Activated naive CD8-positive, alpha-beta T cell treated with anti-CD3 and anti-CD28 coated beads for 36 hours (primary cell): ENCODE measurements around the gene MFNG. TPM values are rescaled to one million over a fixed set of nuclear protein-coding genes. Genes with fewer than 3 reads are reported as not detected.

Experiments used
- DNase-seq: peaks from one replicate; pipeline ENCODE4 v3.0.0; 2021
- H3K27ac Mint-ChIP-seq: one replicate; pipeline ENCODE4 v1.8.0; 2022; ENCODE audit warnings: mild to moderate bottlenecking, moderate library complexity, mixed read lengths
- H3K27me3 Mint-ChIP-seq: one replicate; pipeline ENCODE4 v1.8.0; 2022; ENCODE audit warnings: mild to moderate bottlenecking, mixed read lengths
- H3K36me3 Mint-ChIP-seq: one replicate; pipeline ENCODE4 v1.8.0; 2021; ENCODE audit warnings: mild to moderate bottlenecking, mixed read lengths
- H3K4me1 Mint-ChIP-seq: one replicate; pipeline ENCODE4 v1.8.0; 2021; ENCODE audit warnings: mixed read lengths
- H3K4me3 Mint-ChIP-seq: one replicate; pipeline ENCODE4 v1.8.0; 2022; ENCODE audit warnings: mild to moderate bottlenecking, moderate library complexity, mixed read lengths
- H3K9me3 Mint-ChIP-seq: one replicate; pipeline ENCODE4 v1.8.0; 2022; ENCODE audit warnings: mixed read lengths
- total RNA-seq, 2 experiments: library from RNA; stranded (reverse); gene quantifications; one replicate each; pipeline ENCODE4 v1.2.3, GENCODE V29; 2021

The MFNG gene
- total RNA-seq, 2 experiments from 2014 or later = 193 to 204 TPM

DNA sequence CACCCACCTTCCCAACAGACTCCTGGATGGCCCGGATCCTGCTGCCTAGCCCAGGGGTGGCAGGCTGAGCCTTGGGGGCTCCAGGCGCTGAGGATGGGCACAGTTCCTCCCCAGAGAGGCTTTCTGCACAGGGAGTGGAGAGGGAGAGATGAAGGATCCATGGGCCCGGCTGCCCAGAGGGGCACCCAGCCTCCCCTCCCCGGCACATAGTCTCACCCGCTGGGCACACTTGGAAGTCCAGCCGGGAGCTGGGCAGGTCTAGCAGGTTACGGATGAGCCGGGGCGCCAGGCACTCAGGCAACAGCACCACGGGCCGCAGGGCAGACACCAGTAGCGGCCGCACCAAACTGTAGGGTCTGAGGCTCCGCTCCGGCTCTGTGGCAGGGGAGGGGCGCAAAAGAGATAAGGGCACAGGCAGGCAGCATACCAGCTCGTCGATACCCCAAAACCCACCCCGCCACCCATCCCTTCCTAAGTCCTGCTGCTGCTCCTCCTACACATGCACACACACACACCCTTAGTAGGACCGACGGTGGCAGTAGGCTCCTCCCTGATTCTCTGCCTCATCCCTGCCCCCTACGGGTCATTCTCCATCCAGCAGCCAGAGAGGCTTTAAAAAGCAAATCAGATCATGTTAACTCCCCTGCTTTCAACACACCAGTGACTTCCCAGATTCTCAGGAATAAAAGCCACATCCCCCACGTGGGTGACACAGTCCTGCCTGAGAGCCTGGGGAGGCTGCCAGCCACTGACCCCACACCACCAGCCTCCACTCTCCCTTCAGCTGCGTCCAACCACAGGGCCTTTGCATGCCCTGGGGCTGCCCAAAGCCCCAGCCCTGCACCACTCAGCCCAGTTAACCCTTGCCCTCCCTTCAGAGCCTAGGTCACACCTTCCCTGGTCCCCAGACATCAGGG, 6.5 kb upstream of the MFNG start:
- H3K36me3 Mint-ChIP-seq = no peaks in the 10 kb centered on the region
- no peak overlapping the region for H3K27ac Mint-ChIP-seq
- H3K4me3 Mint-ChIP-seq = no peak overlapping the region
- H3K4me1 Mint-ChIP-seq = peaks cover 27% of the 10 kb centered on the region
- H3K9me3 Mint-ChIP-seq = no peaks in the 10 kb centered on the region
- DNase-seq = peak; percentile 39
- no peaks in the 10 kb centered on the region for H3K27me3 Mint-ChIP-seq

DNA sequence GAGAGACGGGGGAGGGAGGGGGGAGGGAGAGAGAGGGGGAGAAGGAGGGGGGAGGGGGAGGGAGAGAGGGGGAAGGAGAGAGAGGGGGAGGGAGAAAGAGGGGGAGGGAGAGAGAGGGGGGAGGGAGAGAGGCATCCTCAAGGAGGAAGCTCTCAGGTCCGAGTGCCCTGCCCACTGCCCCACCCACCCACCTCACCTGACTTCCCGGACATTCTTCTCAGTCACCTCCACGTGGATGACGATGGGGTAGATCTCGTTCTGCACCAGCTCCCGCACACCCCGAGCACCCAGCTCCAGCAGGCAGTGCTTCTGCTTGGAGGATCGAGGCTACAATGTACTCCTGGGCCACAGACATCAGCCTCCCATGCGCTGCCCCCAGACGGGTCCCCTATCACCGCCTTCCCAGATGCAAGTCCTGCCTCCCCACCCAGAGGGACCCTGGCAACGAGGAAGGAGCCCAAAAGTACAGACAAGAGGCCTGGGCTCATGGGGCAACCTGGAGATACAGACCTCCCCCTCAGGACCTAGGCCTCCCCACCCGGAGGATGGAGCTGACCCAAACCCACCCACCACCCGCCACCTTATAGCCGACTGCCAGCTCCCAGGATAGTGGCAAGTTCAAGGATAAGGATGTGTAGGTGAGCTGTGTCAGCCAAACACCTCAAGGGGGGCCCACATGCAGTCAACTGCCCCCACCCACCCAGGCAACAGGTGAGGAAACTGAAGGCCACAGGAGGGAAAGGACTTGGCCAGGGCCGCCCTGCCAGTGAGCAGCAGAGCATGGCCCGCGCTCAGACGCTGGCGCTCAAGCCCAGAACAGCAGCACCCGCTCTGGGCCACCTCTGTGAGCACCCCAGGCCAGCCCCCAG, 5.6 kb upstream of the MFNG start:
- no peaks in the 10 kb centered on the region for H3K27me3 Mint-ChIP-seq
- H3K9me3 Mint-ChIP-seq = no peaks in the 10 kb centered on the region
- H3K27ac Mint-ChIP-seq = no peak overlapping the region
- no peaks in the 10 kb centered on the region for H3K36me3 Mint-ChIP-seq
- no peak overlapping the region for H3K4me3 Mint-ChIP-seq
- no peak for DNase-seq
- H3K4me1 Mint-ChIP-seq = peaks cover 36% of the 10 kb centered on the region

DNA sequence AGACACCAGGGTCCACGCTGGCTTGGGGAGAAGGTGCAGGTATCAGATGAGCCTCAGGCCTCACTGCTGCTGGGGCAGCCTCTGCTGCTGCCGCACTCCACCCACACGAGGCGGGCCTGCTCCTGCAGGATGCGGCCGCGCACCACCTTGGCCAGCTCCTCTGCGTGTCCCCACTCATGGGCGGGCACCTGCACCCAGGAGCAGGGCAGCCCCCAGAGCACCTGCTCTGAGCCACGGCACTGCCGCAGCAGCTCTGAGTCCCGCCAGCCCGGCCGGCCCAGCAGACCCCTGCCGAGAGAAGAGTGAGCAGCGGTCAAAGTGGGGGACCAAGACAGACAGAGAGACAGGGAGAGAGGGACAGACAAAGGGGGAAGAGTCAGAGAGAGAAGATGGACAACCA, 4.9 kb upstream of the MFNG start:
- H3K27me3 Mint-ChIP-seq = no peaks in the 10 kb centered on the region
- H3K4me1 Mint-ChIP-seq = peaks cover 41% of the 10 kb centered on the region
- peak overlapping the region; percentile 21 for H3K27ac Mint-ChIP-seq

DNA sequence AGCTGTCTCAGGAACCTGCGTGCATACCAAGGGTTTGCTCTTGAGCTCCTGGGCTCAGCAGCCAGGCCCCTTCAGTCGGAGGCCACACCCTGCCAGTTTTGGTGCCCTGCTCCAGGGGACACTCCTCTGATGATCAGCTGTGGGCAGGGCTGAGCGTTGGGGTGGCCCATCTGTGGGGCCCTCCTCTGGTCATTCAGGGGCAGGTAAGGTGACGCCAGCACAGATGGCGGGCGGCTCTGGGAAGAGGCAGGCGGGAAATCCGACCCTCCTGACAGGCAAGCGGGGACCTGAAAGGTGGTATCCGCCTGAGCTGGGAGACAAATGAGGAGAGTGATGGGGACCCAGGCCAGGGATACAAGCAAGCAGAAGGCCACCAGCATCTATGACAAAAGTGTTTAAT, 3.8 kb upstream of the MFNG start:
- Mint-ChIP-seq H3K36me3 (peaks cover 3% of the 10 kb centered on the region), H3K4me1 (peaks cover 41% of the 10 kb centered on the region), H3K27me3 (no peaks in the 10 kb centered on the region), H3K27ac (no peak overlapping the region), H3K4me3 (no peak overlapping the region), H3K9me3 (no peaks in the 10 kb centered on the region)
- no peak for DNase-seq

More for the DNA sequence above, 4.9 kb upstream of the MFNG start:
- Mint-ChIP-seq H3K9me3 (no peaks in the 10 kb centered on the region), H3K4me3 (no peak overlapping the region), H3K36me3 (peaks cover 1% of the 10 kb centered on the region)
- DNase-seq = no peak

DNA sequence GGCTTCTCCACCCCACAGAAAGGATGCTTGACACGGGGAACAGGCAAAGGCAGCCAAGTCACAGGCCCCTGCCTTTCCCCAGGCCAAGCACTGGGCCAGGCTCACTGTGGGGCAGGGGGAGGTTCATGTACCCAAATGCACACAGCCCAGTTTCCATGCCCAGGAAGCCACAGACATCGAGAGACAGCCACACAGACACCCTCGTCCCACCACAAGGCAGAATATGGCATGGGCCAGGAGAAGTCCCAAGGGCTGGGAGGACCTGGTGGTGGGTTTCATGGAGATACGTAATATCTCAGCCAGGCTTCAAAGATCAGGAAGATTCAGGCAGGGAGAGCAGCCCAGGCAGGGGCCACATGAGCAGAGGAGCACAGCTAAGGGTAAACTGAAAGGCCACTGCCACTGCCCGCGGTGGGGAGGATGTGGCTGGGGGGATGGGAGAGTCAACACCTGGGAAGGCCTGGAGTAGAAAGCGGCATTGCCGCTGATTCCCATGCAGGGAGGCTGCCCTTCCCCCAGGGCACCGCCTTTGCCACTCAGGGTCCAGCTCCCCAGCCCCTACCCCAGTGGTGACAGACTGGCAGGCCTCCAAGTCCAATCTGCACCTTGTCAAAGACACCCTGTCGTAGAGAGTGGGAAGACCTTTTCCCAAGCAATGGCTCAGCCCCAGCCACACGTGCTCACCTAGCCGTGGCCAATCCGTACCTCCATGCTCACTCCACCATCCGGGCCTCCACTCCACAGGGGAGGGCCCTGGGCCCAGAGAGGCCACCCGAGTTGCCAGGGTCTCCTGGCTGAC, 2.4 kb upstream of the MFNG start:
- DNase-seq = no peak

DNA sequence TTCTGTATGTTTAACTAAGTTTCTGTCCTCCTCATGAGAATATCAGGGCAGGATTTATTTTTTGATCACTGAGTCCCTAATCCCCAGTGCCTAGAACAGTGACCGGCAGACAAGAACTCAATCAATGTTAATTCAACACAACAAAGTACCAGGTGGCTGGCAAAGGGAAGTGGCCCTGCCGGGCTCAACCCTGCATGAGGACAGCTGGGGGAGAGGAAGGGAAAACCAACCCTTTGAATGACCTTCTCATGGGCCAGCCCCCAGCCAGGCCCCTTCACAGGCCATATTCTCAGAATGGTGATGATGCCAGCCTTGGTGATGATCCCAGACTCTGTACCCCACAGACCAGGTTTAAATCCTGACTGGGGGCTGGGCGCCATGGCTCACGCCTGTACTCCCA, 1.4 kb upstream of the MFNG start:
- Mint-ChIP-seq H3K4me1 (peaks cover 43% of the 10 kb centered on the region), H3K36me3 (peaks cover 25% of the 10 kb centered on the region), H3K9me3 (no peaks in the 10 kb centered on the region), H3K4me3 (peak overlapping the region; percentile 89), H3K27me3 (no peaks in the 10 kb centered on the region), H3K27ac (peak overlapping the region; percentile 98)
- no peak for DNase-seq

More for the DNA sequence above, 2.4 kb upstream of the MFNG start:
- H3K4me1 Mint-ChIP-seq = peaks cover 41% of the 10 kb centered on the region
- H3K4me3 Mint-ChIP-seq = no peak overlapping the region
- H3K27ac Mint-ChIP-seq = peak overlapping the region; percentile 59
- H3K9me3 Mint-ChIP-seq = no peaks in the 10 kb centered on the region
- no peaks in the 10 kb centered on the region for H3K27me3 Mint-ChIP-seq
- peaks cover 15% of the 10 kb centered on the region for H3K36me3 Mint-ChIP-seq

DNA sequence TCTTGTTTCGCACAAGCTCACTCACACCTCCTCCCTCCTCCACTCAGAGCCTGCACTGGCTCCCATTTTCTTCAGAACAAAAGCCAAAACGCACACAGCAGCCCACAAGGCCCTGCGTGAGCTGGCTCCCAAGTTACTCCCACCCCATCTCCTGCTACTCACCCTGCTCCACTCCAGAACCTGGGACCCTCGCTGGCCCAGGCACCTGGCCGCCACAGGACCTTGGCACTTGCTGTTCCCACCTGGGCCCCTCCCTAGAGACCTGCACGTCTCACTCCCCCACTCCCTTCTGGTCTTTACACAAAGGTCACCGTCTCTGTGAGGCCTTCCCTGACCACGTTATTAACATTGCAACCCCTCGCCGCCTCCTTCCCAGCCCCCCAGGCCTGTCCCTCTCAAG, 945 bp upstream of the MFNG start:
- Mint-ChIP-seq H3K4me1 (peaks cover 48% of the 10 kb centered on the region), H3K27me3 (no peaks in the 10 kb centered on the region), H3K36me3 (peaks cover 30% of the 10 kb centered on the region), H3K4me3 (peak overlapping the region; percentile 89), H3K27ac (peak overlapping the region; percentile 98), H3K9me3 (no peaks in the 10 kb centered on the region)
- no peak for DNase-seq

DNA sequence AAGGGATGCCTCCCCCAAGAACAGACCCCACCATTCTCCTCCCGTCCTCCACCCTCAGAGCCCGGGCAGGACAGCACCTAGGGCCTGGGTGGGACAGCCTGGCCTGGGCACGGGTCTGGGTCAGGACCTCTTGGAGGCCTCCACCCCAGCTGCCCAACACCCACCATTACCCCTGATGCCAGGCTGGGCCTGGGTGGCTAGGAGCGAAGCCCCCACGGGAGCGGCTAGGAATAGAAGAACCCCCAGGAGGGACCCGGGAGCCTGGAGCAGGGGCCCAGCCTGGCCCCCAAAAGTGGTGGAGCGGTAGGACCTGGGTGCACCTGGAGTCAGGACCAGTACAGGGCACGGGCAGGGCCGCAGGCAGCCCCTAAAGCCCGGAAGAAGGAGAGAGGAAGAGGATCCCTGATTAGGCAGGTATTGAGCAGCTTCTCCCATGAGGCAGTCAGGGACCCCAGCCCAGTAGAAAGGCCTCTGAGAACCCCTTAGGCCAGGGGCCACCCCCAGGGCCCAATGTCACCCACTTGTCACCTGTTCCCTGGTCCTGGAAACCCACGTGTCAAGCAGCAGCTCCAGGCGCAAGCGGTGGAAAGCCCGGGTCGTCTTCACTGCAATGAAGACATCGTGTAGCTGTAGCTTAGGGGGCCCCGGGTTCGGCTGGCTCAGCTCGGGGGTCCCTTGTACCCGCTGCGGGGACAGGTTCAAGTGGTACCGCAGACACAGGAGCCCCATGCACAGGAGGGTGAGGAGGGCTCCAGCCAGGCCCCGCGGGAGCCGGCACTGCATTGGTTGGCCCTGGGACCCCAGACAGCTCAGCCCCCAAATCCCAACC, 575 bp downstream of the MFNG start:
- no peaks in the 10 kb centered on the region for H3K9me3 Mint-ChIP-seq
- H3K36me3 Mint-ChIP-seq = peaks cover 38% of the 10 kb centered on the region
- H3K27ac Mint-ChIP-seq = peak overlapping the region; percentile 98
- H3K27me3 Mint-ChIP-seq = no peaks in the 10 kb centered on the region
- DNase-seq = no peak
- H3K4me1 Mint-ChIP-seq = peaks cover 56% of the 10 kb centered on the region
- H3K4me3 Mint-ChIP-seq = peak overlapping the region; percentile 89

DNA sequence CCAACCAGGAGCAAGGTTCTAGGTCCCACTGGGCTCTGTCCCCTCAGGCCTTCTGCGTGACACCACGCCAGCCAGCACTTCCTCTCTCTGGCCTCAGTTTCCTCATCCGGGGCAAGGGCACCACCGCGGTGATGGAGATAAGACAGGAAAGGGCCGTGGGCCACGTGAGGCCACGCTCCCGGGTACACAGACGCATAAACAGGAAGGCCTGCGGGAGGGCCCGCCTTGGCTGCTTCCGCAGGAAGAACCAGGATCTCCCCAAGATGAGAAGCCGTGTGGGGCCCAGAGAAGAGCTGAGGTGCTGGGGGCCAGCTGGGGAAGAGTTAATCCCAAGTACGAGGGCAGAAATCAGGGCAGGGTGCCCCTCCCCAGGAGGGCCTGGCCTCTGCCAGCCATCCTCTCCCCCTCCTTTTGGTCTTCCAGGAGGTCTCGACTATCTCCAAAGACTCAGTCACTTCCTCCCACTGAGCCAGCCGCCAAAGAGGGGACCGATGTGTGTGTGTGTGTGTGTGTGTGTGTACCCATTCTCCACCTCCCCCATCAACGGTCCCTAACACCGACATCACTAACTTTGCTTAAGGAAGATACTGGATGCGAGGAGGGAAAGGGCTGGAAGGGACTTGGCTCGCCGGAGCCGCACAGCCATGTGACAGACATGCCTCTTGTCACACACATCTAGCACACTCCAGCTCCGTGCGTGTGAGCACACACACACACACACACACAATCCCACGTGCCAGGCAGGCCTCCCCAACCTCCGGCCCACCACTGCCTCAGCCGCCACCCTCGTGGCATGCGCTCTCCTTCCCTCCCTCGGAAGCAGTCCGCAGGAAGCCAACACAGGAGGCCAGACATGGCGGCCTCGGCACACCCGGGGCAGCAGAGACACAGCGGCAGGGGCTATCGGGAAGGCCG, 1.4 kb downstream of the MFNG start:
- peak overlapping the region; percentile 98 for H3K27ac Mint-ChIP-seq
- H3K4me3 Mint-ChIP-seq = peak overlapping the region; percentile 89
- no peaks in the 10 kb centered on the region for H3K27me3 Mint-ChIP-seq
- H3K36me3 Mint-ChIP-seq = peaks cover 38% of the 10 kb centered on the region
- peak; percentile 84 for DNase-seq
- peaks cover 55% of the 10 kb centered on the region for H3K4me1 Mint-ChIP-seq
- no peaks in the 10 kb centered on the region for H3K9me3 Mint-ChIP-seq

DNA sequence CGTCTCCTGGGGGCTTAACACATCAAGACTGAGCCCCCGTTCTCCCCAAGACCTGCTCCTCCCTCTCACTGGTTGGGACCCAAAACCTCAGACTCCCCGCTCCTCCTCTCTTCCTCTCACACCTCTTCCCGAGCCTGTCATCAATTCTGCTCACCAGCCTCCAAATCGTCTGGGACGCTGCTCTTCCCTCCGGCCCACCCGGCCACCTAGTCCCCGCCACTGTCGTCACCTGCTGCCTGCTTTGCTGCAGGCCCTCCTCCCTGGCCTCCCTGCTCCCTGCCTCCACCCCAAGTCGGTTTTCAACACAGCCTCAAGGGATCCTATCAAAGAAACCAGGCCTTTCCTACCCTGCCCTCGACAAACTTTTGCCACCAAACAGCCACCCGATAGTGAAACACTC, 3.1 kb downstream of the MFNG start:
- peak overlapping the region; percentile 89 for H3K4me3 Mint-ChIP-seq
- no peaks in the 10 kb centered on the region for H3K27me3 Mint-ChIP-seq
- no peak for DNase-seq
- peaks cover 38% of the 10 kb centered on the region for H3K36me3 Mint-ChIP-seq
- H3K9me3 Mint-ChIP-seq = no peaks in the 10 kb centered on the region
- peaks cover 42% of the 10 kb centered on the region for H3K4me1 Mint-ChIP-seq
- H3K27ac Mint-ChIP-seq = peak overlapping the region; percentile 98

DNA sequence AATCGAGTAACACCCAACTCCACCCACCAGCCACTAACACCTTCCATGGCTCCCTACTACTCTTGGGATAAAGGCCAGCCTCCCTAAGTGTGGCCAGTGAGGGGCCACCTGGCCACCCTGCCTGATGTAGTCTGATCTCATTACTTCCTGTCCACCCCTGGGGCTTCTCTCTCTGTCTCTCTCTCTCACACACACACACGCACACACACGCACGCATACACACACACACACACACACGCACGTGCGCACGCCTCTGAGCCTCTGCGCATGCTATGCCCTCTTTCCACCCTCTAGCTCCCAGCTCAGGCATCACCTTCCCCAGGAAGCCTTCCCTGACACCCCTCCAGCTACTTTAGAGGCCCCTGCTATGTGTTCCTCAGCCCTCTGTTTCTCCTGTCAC, 3.9 kb downstream of the MFNG start:
- DNase-seq = no peak
- Mint-ChIP-seq H3K36me3 (peaks cover 38% of the 10 kb centered on the region), H3K4me1 (peaks cover 36% of the 10 kb centered on the region), H3K4me3 (peak overlapping the region; percentile 89), H3K27me3 (no peaks in the 10 kb centered on the region), H3K27ac (peak overlapping the region; percentile 98), H3K9me3 (no peaks in the 10 kb centered on the region)

DNA sequence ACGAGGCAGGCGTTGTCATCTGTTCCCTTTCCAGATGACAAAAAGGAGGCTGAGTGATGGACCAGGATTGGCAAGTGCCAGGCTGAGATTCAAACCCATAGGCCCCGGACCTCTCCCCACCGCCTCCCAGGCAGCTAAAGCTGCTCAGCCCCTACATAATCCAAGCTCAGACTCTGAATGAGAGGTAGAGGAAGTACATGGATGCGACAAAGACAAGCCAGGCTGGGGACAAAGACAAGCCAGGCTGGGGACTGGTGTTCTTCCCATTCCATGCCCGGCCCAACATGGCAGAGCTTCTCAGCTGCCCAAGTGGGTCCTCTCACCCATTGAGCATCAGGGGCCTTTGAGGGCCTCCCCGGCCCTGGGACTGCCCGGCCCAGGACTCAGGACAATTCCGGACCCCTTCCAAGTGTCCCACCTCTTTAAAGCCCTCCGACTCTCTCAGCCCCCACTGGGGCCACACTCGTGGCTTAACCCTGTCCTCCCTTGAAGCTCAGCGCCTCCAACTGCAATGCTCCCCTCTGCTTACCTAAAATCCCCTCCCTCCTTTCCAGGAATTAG, 4.8 kb downstream of the MFNG start:
- no peak for DNase-seq
- Mint-ChIP-seq H3K9me3 (no peaks in the 10 kb centered on the region), H3K4me1 (peaks cover 31% of the 10 kb centered on the region), H3K4me3 (no peak overlapping the region), H3K27ac (peak overlapping the region; percentile 98), H3K36me3 (peaks cover 37% of the 10 kb centered on the region), H3K27me3 (no peaks in the 10 kb centered on the region)
